SU-DHL-6 (cell line): ENCODE measurements around the gene HECW1.

Experiments used
- CTCF ChIP-seq: fragments of 200-600 bp; sonication (generic); IDR thresholded peaks from one replicate; pipeline ENCODE4 v1.5.1; 2017; ENCODE audit warnings: antibody characterized with exemption, mild to moderate bottlenecking, low read length, moderate library complexity; ENCODE audit not compliant: insufficient read depth, poor library complexity, severe bottlenecking
- EZH2phosphoT487 ChIP-seq: fragments of 200-600 bp; sonication (generic), shearing (Covaris generic); conservative IDR thresholded peaks from 2 replicates; pipeline ENCODE4 v1.6.1; 2018; ENCODE audit warnings: mild to moderate bottlenecking, antibody characterized with exemption, low read length, moderate library complexity, mixed read lengths

DNA sequence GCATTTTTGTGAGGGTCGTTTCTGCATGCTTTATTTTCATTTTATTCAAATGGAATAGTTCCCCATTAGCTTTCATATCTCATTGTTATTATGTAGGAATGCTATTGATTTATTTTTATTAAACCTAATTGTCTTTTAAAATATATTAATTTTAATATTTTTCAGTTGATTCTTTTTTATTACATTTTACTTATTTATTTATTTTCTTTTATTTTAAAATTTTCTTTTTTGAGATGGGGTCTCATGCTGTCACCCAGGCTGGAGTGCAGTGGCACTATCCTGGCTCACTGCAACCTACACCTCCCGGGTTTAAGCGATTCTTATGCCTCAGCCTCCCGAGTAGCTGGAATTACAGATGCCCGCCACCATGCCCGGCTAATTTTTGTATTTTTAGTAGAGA is 463.1 kb downstream of the HECW1 start:
- TF ChIP-seq CTCF (no peak), EZH2phosphoT487 (no peak)
